Activated CD8-positive, alpha-beta T cell treated with anti-CD3 and anti-CD28 coated beads, Interleukin-2, amount 10 ng/mL, durations not matched to agents 7 days and 5 days (primary cell): Measurements from ENCODE around the gene CAMKK1. TPM values are rescaled to one million over a fixed set of nuclear protein-coding genes. Genes with fewer than 3 reads are reported as not detected.

Experiments
- ATAC-seq: fragments of 150-1000 bp; cut with Tn5 transposase; one replicate; pipeline ENCODE4 v1.10.0; 2021; ENCODE audit warnings: moderate library complexity
- CTCF ChIA-PET: fragments of 350-600 bp; sonication (Branson Sonifier 250); formaldehyde crosslinking; loops from one replicate; lab custom pipeline; 2021; ENCODE audit warnings: antibody characterized with exemption; lab: Charles Lee
- POLR2A ChIA-PET: fragments of 350-600 bp; sonication (Branson Sonifier 250); formaldehyde crosslinking; loops from one replicate; lab custom pipeline; 2021; ENCODE audit warnings: antibody characterized with exemption; lab: Charles Lee
- DNase-seq: peaks from one replicate; pipeline ENCODE4 v3.0.0-alpha.2; 2020
- H3K27ac Mint-ChIP-seq: one replicate; pipeline ENCODE4 v1.8.0; 2021; ENCODE audit warnings: mild to moderate bottlenecking, mixed read lengths
- H3K27me3 Mint-ChIP-seq: one replicate; pipeline ENCODE4 v1.8.0; 2021; ENCODE audit warnings: low read depth, mixed read lengths
- H3K36me3 Mint-ChIP-seq: one replicate; pipeline ENCODE4 v1.8.0; 2021; ENCODE audit warnings: low read depth, mixed read lengths
- H3K4me1 Mint-ChIP-seq: one replicate; pipeline ENCODE4 v1.8.0; 2021; ENCODE audit warnings: low read depth, mixed read lengths
- H3K4me3 Mint-ChIP-seq: one replicate; pipeline ENCODE4 v1.8.0; 2021; ENCODE audit warnings: mild to moderate bottlenecking, mixed read lengths
- H3K9me3 Mint-ChIP-seq: one replicate; pipeline ENCODE4 v1.8.0; 2022; ENCODE audit warnings: mixed read lengths; ENCODE audit not compliant: insufficient read depth
- total RNA-seq, 2 experiments: library from RNA; stranded (reverse); gene quantifications; one replicate each; pipeline ENCODE4 v1.2.3, GENCODE V29; 2021

CAMKK1 gene
- total RNA-seq, 2 experiments from 2014 or later: 3.3 to 4.0 TPM

DNA sequence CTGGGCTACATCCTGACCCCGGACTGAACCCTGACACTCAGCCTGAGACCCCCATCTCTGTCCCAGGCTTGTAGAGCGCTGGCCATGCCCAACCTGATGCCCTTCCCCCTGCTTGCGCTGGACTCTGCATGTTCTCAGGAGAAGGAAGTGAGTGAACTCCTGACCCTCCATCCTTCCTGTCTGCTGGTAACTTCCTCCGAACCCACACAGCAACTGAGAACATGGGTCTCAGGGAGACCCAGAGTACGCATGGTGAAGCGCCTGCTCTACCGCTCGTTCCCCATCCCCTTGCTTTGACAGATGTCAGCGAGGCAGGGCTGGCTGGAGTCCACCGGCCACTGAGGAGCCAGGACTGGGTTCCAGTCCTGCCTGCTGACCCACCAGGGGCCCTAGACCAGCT is 6.1 kb downstream of the CAMKK1 start:
- ChIA-PET POLR2A (no interaction called here), CTCF (no interaction called here)
- DNase-seq: peak; percentile 44
- Mint-ChIP-seq H3K27me3 (peaks cover 2% of the 10 kb centered on the region), H3K4me1 (peaks cover 39% of the 10 kb centered on the region), H3K4me3 (peak overlapping the region; percentile 53), H3K9me3 (no peaks in the 10 kb centered on the region), H3K36me3 (peaks cover 2% of the 10 kb centered on the region), H3K27ac (peak overlapping the region; percentile 89)
- peak; percentile 56 for ATAC-seq

DNA sequence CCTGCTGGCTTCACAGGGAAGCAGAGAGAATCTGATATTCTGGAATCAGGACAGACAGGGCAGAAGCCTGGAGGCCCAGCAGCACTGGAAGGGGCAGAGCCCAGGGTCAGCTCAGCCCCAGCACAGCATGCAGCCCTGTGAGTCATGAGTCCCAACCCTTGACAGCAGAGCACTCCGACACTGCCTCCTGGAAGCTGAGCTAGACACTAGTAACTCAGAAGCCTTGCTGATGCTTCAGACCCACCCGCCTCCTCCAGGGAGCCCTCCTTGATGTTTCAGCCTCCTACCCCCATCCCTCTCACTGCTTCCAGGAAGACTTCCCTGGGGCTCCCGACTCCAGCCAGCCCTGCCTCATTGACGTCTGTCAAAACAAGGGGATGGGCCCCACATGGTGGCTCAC is 6.9 kb downstream of the CAMKK1 start:
- Mint-ChIP-seq H3K4me1 (peaks cover 32% of the 10 kb centered on the region), H3K27ac (peak overlapping the region; percentile 89), H3K36me3 (peaks cover 2% of the 10 kb centered on the region), H3K9me3 (no peaks in the 10 kb centered on the region), H3K4me3 (no peak overlapping the region), H3K27me3 (no peaks in the 10 kb centered on the region)
- POLR2A ChIA-PET: no interaction called here
- CTCF ChIA-PET: no interaction called here
- ATAC-seq: no peak
- no peak for DNase-seq

DNA sequence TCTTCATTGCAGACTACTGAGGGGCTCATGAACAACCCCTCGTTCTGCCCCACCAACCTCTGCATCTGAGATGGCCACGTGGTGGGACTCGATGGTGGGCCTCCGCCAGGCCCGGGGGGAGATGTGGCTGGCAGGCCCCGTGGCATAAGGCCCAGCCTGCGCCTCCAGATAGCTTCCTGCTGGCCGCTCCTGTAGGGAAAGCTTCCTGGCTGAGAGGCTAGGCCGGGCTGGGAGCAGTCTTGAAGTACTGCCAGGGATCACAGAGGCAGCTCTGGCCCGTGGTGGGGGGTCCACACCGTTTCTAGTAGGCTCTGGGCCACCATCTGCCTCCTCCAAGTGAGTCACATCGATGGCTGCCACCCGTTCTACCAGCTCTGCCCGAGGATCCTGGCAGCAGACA is 7.6 kb downstream of the CAMKK1 start:
- Mint-ChIP-seq H3K27me3 (no peaks in the 10 kb centered on the region), H3K36me3 (peaks cover 2% of the 10 kb centered on the region), H3K4me3 (no peak overlapping the region), H3K9me3 (no peaks in the 10 kb centered on the region), H3K4me1 (peaks cover 31% of the 10 kb centered on the region), H3K27ac (peak overlapping the region; percentile 37)
- DNase-seq (no peak), ATAC-seq (no peak)
- CTCF ChIA-PET: no interaction called here
- POLR2A ChIA-PET: interaction anchor here (1.1 kb wide), 1 partner anchor 9 kb away, joined by 3 read pairs; no protein-coding TSS in a partner anchor

- H3K27me3 Mint-ChIP-seq: no peaks in the 10 kb centered on the region
- no peaks in the 10 kb centered on the region for H3K9me3 Mint-ChIP-seq
- H3K4me1 Mint-ChIP-seq: peaks cover 29% of the 10 kb centered on the region
- no peak overlapping the region for H3K4me3 Mint-ChIP-seq
- no peak for DNase-seq
- no peak overlapping the region for H3K27ac Mint-ChIP-seq
- ChIA-PET CTCF (no interaction called here), POLR2A (interaction anchor here (0.6 to 1.1 kb wide), 2 partner anchors 9 to 10 kb away, joined by 3 to 4 read pairs; no protein-coding TSS in a partner anchor)
- ATAC-seq: no peak
- peaks cover 2% of the 10 kb centered on the region for H3K36me3 Mint-ChIP-seq
These were observed 8.7 kb downstream of the CAMKK1 start for GRCh38 chr17:3884188-3884587.

DNA sequence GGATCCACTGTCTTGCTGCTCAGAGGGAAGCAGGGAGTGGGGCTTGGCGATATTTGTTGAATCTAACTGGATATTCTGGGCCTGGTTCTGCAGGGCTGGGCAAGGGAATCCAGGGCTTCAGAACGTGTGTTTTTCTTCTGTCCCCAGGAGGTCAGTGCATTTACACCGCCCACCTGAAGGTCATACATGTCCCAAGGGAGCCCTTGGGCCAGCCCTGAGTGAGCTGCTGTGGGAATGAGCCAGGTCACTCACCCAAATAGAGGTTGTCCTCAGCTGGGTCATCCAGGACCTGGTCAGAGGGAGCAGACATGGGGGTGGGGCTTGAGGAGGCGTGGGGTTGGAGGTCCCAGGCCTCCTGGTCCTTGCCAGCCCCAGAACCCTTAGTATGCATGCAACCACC is 10.6 kb downstream of the CAMKK1 start:
- Mint-ChIP-seq H3K36me3 (peaks cover 2% of the 10 kb centered on the region), H3K27ac (peak overlapping the region; percentile 30), H3K9me3 (no peaks in the 10 kb centered on the region), H3K4me1 (peaks cover 23% of the 10 kb centered on the region), H3K4me3 (no peak overlapping the region), H3K27me3 (no peaks in the 10 kb centered on the region)
- ChIA-PET CTCF (no interaction called here), POLR2A (no interaction called here)
- DNase-seq (no peak), ATAC-seq (no peak)

GRCh38 chr17:3880983-3881382 is 11.9 kb downstream of the CAMKK1 start:
- peaks cover 10% of the 10 kb centered on the region for H3K4me1 Mint-ChIP-seq
- no peak overlapping the region for H3K27ac Mint-ChIP-seq
- H3K4me3 Mint-ChIP-seq: no peak overlapping the region
- DNase-seq: no peak
- CTCF ChIA-PET: interaction anchor here (2.3 kb wide), 1 partner anchor 36 kb away, joined by 7 read pairs; no protein-coding TSS in a partner anchor
- H3K9me3 Mint-ChIP-seq: no peaks in the 10 kb centered on the region
- H3K36me3 Mint-ChIP-seq: peaks cover 2% of the 10 kb centered on the region
- no peaks in the 10 kb centered on the region for H3K27me3 Mint-ChIP-seq
- POLR2A ChIA-PET: no interaction called here
- ATAC-seq: no peak

DNA sequence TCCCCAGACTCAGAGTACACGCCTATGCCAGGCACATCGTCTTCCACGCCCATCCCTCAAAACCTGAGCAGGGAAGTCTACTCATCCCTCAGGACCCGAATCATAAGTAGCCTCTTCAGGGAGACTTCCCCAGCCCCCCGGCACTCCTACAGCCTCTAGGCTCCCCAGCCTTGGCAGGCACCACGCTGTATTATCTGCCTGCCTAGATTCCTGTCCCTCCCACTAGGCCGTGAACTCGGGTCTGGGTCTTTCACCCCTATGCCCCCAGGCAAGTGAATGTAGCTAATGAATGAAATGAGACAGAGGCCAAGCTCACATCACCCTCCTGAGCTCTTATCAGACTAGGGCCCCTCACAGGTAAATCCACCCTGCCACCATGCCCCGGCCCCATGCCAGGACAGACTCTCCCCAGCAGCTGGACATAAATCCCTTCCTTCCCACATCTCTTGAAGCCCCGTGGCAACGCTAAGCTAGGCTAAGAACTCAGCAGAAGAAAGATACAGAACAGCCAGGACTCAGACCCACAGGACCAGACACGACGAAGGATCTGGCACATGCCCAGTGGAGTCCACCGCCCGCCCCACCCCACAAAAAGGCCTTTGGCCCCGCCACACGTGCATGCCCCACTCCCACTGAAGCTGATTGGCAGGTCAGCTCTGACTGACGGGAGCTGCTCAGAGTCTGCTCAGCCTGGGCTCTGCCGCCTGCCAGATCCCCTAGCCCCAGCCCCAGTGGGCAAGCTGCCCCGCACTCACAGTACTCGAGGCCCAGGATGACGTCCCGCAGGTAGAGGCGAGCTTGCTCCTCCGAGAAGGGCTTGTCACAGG is 13.0 kb downstream of the CAMKK1 start:
- H3K27me3 Mint-ChIP-seq: no peaks in the 10 kb centered on the region
- CTCF ChIA-PET: interaction anchor here (0.8 to 2.3 kb wide), 3 partner anchors 33 to 142 kb away, joined by 4 to 7 read pairs (median 6); partner anchors contain the start of gene NCBP3
- no peak overlapping the region for H3K27ac Mint-ChIP-seq

GRCh38 chr17:3879186-3879585 is 13.7 kb downstream of the CAMKK1 start:
- Mint-ChIP-seq H3K36me3 (peaks cover 4% of the 10 kb centered on the region), H3K27ac (no peak overlapping the region), H3K4me1 (peaks cover 9% of the 10 kb centered on the region), H3K4me3 (no peak overlapping the region), H3K9me3 (no peaks in the 10 kb centered on the region), H3K27me3 (no peaks in the 10 kb centered on the region)
- CTCF ChIA-PET: interaction anchor here (2.3 kb wide), 1 partner anchor 35 kb away, joined by 7 read pairs; no protein-coding TSS in a partner anchor
- no peak for ATAC-seq
- POLR2A ChIA-PET: interaction anchor here (0.6 kb wide), 1 partner anchor 145 kb away, joined by 4 read pairs; no protein-coding TSS in a partner anchor
- DNase-seq: no peak

More for the DNA sequence above, 13.0 kb downstream of the CAMKK1 start:
- POLR2A ChIA-PET: no interaction called here
- Mint-ChIP-seq H3K4me1 (peaks cover 9% of the 10 kb centered on the region), H3K4me3 (no peak overlapping the region), H3K36me3 (peaks cover 4% of the 10 kb centered on the region), H3K9me3 (no peaks in the 10 kb centered on the region)
- DNase-seq (no peak), ATAC-seq (no peak)

DNA sequence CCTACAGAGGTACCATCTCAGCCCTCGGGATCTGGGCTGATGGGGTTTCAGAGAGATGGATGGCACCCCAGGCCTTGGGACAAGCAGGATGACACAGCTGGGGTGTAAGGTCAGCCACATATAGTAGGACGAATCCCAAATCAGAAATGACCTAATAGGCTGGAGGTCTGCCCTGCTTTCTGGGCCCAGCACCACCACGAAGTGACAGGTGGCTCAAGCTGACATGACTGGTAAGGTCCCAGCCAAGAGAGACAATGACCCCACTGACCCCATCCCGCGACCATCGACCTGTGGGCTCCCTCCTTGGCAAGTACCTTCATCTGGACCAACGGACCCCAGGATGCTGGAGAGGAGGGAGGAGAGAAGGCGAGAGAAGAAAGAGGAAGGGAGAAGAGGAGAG is 15.6 kb downstream of the CAMKK1 start:
- Mint-ChIP-seq H3K4me3 (no peak overlapping the region), H3K4me1 (no peaks in the 10 kb centered on the region), H3K27ac (no peak overlapping the region), H3K36me3 (peaks cover 2% of the 10 kb centered on the region), H3K27me3 (no peaks in the 10 kb centered on the region), H3K9me3 (no peaks in the 10 kb centered on the region)
- ChIA-PET CTCF (no interaction called here), POLR2A (no interaction called here)
- ATAC-seq (no peak), DNase-seq (no peak)

DNA sequence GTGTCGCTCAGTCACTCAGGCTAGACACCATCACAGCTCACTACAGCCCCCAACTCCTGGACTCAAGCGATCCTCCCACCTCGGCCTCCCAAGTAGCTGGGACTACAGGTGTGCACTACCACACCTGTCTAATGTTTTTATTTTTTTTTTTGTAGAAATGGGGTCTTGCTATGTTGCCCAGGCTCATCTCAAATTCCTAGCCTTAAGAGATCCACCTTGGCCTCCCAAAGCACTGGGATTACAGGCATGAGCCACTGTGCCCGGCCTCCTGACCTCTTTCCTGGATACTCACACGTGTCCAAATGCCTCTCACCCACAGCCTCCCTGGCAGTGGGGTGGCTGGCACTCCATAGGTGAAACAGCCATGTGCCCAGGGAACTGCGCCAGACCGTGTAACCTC is 17.5 kb downstream of the CAMKK1 start:
- H3K4me3 Mint-ChIP-seq: no peak overlapping the region
- H3K9me3 Mint-ChIP-seq: no peaks in the 10 kb centered on the region
- CTCF ChIA-PET: no interaction called here
- no peak overlapping the region for H3K27ac Mint-ChIP-seq
- POLR2A ChIA-PET: interaction anchor here (0.7 kb wide), 1 partner anchor 9 kb away, joined by 4 read pairs; no protein-coding TSS in a partner anchor
- peaks cover 4% of the 10 kb centered on the region for H3K36me3 Mint-ChIP-seq
- H3K27me3 Mint-ChIP-seq: no peaks in the 10 kb centered on the region
- DNase-seq (no peak), ATAC-seq (no peak)
- peaks cover 7% of the 10 kb centered on the region for H3K4me1 Mint-ChIP-seq

DNA sequence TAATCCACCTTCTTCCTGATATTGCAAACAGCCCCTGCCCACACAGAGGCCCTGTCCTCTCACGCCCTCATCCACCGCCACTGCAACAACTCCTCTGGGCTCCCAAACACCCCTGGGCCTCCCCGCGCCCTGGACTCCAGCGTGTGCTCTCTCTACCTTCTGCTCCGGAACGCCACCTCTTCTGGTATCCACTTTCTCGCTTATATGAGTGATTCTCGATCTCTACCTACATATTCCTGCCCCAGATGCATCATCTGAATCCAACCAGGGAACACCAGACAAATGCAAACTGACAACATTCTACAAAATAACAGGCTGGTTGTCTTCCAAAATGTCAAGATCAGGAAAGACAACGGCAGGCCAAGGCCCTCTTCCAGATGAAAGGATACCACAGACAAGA is 19.0 kb downstream of the CAMKK1 start:
- Mint-ChIP-seq H3K27ac (no peak overlapping the region), H3K27me3 (no peaks in the 10 kb centered on the region), H3K9me3 (no peaks in the 10 kb centered on the region), H3K4me1 (peaks cover 7% of the 10 kb centered on the region), H3K36me3 (peaks cover 4% of the 10 kb centered on the region), H3K4me3 (no peak overlapping the region)
- ATAC-seq: no peak
- DNase-seq: no peak
- CTCF ChIA-PET: no interaction called here
- POLR2A ChIA-PET: no interaction called here

DNA sequence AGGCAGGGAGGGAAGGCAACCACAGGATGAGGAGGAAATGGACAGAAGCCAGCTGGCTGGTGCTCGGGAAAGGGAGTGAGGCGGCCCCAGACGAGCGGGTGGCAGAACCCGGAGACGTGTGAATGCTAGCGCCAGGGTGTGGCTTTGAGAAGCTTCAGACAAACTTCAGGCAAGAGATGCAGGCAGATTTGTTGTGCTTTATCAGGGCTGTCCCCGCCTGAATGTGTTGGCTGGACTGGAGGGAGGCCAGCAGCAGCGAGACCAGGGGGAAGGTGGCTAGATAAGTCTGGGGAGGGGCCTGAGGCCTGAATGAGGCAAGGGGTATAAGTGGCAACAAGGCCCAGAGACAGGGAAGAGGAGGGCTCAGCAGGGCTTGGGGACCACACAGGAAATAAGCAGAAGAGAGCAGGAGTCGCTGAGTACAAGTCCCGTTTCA is 22.0 kb downstream of the CAMKK1 start:
- no peak for DNase-seq
- Mint-ChIP-seq H3K9me3 (no peaks in the 10 kb centered on the region), H3K36me3 (peaks cover 4% of the 10 kb centered on the region), H3K27me3 (no peaks in the 10 kb centered on the region), H3K4me3 (no peak overlapping the region), H3K4me1 (peaks cover 7% of the 10 kb centered on the region), H3K27ac (peak overlapping the region; percentile 76)
- ATAC-seq: no peak
- POLR2A ChIA-PET: no interaction called here
- CTCF ChIA-PET: no interaction called here
